ENCODE data around the gene TADA1.

GRCh38 chr1:166924823-166925541 lies 48.9 kb upstream of the TADA1 start:
- TF ChIP-seq POLR2A (IDR thresholded peaks at IDR 0.05) = no peak
- TF ChIP-seq, protein P1, sequence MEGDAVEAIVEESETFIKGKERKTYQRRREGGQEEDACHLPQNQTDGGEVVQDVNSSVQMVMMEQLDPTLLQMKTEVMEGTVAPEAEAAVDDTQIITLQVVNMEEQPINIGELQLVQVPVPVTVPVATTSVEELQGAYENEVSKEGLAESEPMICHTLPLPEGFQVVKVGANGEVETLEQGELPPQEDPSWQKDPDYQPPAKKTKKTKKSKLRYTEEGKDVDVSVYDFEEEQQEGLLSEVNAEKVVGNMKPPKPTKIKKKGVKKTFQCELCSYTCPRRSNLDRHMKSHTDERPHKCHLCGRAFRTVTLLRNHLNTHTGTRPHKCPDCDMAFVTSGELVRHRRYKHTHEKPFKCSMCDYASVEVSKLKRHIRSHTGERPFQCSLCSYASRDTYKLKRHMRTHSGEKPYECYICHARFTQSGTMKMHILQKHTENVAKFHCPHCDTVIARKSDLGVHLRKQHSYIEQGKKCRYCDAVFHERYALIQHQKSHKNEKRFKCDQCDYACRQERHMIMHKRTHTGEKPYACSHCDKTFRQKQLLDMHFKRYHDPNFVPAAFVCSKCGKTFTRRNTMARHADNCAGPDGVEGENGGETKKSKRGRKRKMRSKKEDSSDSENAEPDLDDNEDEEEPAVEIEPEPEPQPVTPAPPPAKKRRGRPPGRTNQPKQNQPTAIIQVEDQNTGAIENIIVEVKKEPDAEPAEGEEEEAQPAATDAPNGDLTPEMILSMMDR (IDR thresholded peaks at IDR 0.05) = no peak

All from testis (tissue), 2 donors.